GM18517 (cell line): ENCODE measurements around the gene LRP1B.

Experiments used
- ATAC-seq: cut with Tn5 transposase; IDR thresholded peaks from one replicate; pipeline ENCODE4 v1.9.1; 2021; ENCODE audit warnings: mild to moderate bottlenecking, moderate library complexity; ENCODE audit not compliant: unreplicated experiment

LRP1B gene

GRCh38 chr2:141062031-141062430 is 1068.8 kb downstream of the LRP1B start:
- no peak for ATAC-seq

- no peak for ATAC-seq
These were observed 1072.3 kb downstream of the LRP1B start for GRCh38 chr2:141058556-141058955.

GRCh38 chr2:141055531-141055930 is 1075.3 kb downstream of the LRP1B start:
- ATAC-seq: no peak

GRCh38 chr2:141048951-141049350 is 1081.9 kb downstream of the LRP1B start:
- no peak for ATAC-seq

GRCh38 chr2:141041281-141041680 is 1089.5 kb downstream of the LRP1B start:
- no peak for ATAC-seq

GRCh38 chr2:141038341-141038740 is 1092.5 kb downstream of the LRP1B start:
- no peak for ATAC-seq

GRCh38 chr2:141037361-141037760 is 1093.5 kb downstream of the LRP1B start:
- no peak for ATAC-seq

- ATAC-seq: no peak
These were observed 1094.9 kb downstream of the LRP1B start for GRCh38 chr2:141035846-141036420.

- ATAC-seq: no peak
These were observed 1101.3 kb downstream of the LRP1B start for GRCh38 chr2:141029428-141030078.

- no peak for ATAC-seq
These were observed 1103.6 kb downstream of the LRP1B start for GRCh38 chr2:141027221-141027620.

- no peak for ATAC-seq
These were observed 1109.2 kb downstream of the LRP1B start for GRCh38 chr2:141021611-141022010.

- no peak for ATAC-seq
These were observed 1109.7 kb downstream of the LRP1B start for GRCh38 chr2:141021109-141021508.

- no peak for ATAC-seq
These were observed 1110.5 kb downstream of the LRP1B start for GRCh38 chr2:141020346-141020745.

- no peak for ATAC-seq
These were observed 1115.3 kb downstream of the LRP1B start for GRCh38 chr2:141015341-141016047.

GRCh38 chr2:141003967-141004657 is 1126.7 kb downstream of the LRP1B start:
- ATAC-seq: no peak

GRCh38 chr2:141001750-141002149 is 1129.1 kb downstream of the LRP1B start:
- ATAC-seq: no peak

- no peak for ATAC-seq
These were observed 1132.2 kb downstream of the LRP1B start for GRCh38 chr2:140998577-140998976.

GRCh38 chr2:140998017-140998416 is 1132.8 kb downstream of the LRP1B start:
- no peak for ATAC-seq

- no peak for ATAC-seq
These were observed 1136.0 kb downstream of the LRP1B start for GRCh38 chr2:140994856-140995255.

- ATAC-seq: no peak
These were observed 1140.4 kb downstream of the LRP1B start for GRCh38 chr2:140990416-140990815.

- ATAC-seq: no peak
These were observed 1142.2 kb downstream of the LRP1B start for GRCh38 chr2:140988597-140988996.

- ATAC-seq: no peak
These were observed 1144.4 kb downstream of the LRP1B start for GRCh38 chr2:140986456-140986855.
